Left ventricle myocardium inferior (tissue), 1 donor: ENCODE data around the gene B3GALT6. TPM values are rescaled to one million over a fixed set of nuclear protein-coding genes. Genes with fewer than 3 reads are reported as not detected.

Experiments used
- DNase-seq: peaks from one replicate; pipeline ENCODE4 v3.0.0-alpha.2; 2020
- H3K27ac ChIP-seq: fragments of 200-600 bp; replicated peaks from 2 replicates; pipeline ENCODE4 v1.8.0; 2021
- H3K27me3 ChIP-seq: fragments of 200-600 bp; 2 replicates; pipeline ENCODE4 v1.8.0; 2021; ENCODE audit warnings: low read depth
- H3K36me3 ChIP-seq: fragments of 200-600 bp; 2 replicates; pipeline ENCODE4 v1.8.0; 2021
- H3K4me1 ChIP-seq: fragments of 200-600 bp; 2 replicates; pipeline ENCODE4 v1.8.0; 2021
- H3K4me3 ChIP-seq: fragments of 200-600 bp; 2 replicates; pipeline ENCODE4 v1.8.0; 2021; ENCODE audit warnings: mild to moderate bottlenecking, moderate library complexity
- H3K9me3 ChIP-seq: fragments of 200-600 bp; replicated peaks from 2 replicates; pipeline ENCODE4 v1.8.0; 2021
- intact Hi-C: fragments of 100-400 bp; cut with micrococcal nuclease; formaldehyde crosslinking; loops from one replicate; pipeline ENCODE4 v1.11.0; 2022
- total RNA-seq: library from RNA; stranded (reverse); fragmentation: NEBNext Ultra II Directional; extraction: Animal tissue kit (Norgen Biotek cat#: 25700); gene quantifications from one replicate; pipeline ENCODE4 v1.2.1, GENCODE V29; 2021
- TF ChIP-seq, protein P1 (sequence below): fragments of 200-600 bp; IDR thresholded peaks from 2 replicates; pipeline ENCODE4 v1.8.0; 2021; ENCODE audit warnings: antibody characterized with exemption, mild to moderate bottlenecking, borderline replicate concordance
- donor health status: DM: no; HTN: yes; CAD: no; lungs with severe emphysema.

B3GALT6 gene
- total RNA-seq, 1 donor from 2014 or later, result 7.9 TPM

DNA sequence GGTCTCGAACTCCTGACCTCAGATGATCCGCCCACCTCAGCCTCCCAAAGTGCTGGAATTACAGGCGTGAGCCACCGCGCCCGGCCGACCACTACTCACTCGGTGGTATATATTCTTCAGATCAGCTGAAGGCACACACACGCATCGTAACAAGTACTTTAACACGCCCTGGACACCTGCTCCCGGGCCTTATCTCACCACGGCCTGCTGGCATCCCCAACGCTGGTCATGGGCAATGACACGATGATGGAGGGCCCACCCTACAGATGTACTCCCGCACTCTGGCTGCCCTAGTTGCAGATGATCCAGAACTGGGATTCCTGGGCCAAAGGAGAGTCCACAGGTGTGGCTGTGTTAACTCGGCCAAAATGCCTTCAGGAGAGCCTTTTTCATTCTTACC lies 30.0 kb downstream of the B3GALT6 start:
- TF ChIP-seq, protein P1, sequence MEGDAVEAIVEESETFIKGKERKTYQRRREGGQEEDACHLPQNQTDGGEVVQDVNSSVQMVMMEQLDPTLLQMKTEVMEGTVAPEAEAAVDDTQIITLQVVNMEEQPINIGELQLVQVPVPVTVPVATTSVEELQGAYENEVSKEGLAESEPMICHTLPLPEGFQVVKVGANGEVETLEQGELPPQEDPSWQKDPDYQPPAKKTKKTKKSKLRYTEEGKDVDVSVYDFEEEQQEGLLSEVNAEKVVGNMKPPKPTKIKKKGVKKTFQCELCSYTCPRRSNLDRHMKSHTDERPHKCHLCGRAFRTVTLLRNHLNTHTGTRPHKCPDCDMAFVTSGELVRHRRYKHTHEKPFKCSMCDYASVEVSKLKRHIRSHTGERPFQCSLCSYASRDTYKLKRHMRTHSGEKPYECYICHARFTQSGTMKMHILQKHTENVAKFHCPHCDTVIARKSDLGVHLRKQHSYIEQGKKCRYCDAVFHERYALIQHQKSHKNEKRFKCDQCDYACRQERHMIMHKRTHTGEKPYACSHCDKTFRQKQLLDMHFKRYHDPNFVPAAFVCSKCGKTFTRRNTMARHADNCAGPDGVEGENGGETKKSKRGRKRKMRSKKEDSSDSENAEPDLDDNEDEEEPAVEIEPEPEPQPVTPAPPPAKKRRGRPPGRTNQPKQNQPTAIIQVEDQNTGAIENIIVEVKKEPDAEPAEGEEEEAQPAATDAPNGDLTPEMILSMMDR, result no peak
- DNase-seq, result no peak
- Histone ChIP-seq H3K36me3 (peaks cover 70% of the 10 kb centered on the region), H3K27me3 (no peaks in the 10 kb centered on the region), H3K27ac (no peak overlapping the region), H3K9me3 (no peaks in the 10 kb centered on the region), H3K4me1 (peaks cover 51% of the 10 kb centered on the region), H3K4me3 (no peak overlapping the region)
- intact Hi-C loops, result no loop called here

DNA sequence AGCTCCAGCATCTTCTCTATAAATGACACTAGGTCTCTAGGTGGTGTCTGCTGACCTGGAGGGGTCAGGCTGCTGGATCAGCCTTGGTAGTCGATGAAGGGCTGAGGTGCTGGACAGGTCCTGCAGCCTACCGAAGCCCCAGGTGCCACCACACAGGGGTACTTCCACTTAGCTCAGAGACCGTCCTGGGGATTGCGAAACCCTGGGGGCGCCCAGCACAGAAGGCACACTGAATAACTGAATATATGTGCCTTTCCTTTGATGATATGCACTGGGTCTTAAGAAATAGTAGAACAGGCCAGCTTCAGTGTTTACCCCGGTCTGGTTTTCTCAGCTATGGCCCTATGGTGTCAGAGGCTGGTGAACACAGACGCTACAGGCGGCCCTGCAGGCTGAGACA lies 30.7 kb downstream of the B3GALT6 start:
- H3K4me3 ChIP-seq, result no peak overlapping the region
- no peak for DNase-seq
- intact Hi-C loops, result no loop called here
- peaks cover 77% of the 10 kb centered on the region for H3K36me3 ChIP-seq
- peaks cover 51% of the 10 kb centered on the region for H3K4me1 ChIP-seq
- H3K27ac ChIP-seq, result no peak overlapping the region
- H3K27me3 ChIP-seq, result no peaks in the 10 kb centered on the region
- TF ChIP-seq, protein P1, result no peak
- no peaks in the 10 kb centered on the region for H3K9me3 ChIP-seq

DNA sequence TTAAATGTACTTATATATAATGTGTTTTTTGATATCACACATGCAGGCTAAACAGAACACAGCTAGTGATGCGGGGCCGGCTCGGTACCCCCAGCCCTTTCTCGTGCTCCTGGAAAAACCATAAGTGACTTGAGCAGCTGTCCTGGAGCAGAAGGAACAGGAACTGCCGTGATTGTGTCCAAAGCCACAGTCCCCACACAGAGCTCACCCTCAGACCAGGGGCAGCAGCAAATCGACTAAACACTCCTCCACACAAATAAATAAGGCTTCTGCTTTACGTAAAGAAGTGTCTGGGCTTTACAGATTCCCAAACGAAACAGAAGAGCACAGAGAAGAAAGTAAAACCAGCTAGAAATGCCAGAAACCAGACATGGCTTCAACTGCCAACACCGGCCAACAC lies 32.0 kb downstream of the B3GALT6 start:
- peaks cover 42% of the 10 kb centered on the region for H3K4me1 ChIP-seq
- H3K27me3 ChIP-seq, result no peaks in the 10 kb centered on the region
- peaks cover 81% of the 10 kb centered on the region for H3K36me3 ChIP-seq
- H3K9me3 ChIP-seq, result no peaks in the 10 kb centered on the region
- H3K27ac ChIP-seq, result no peak overlapping the region
- H3K4me3 ChIP-seq, result no peak overlapping the region
- intact Hi-C loops, result no loop called here
- DNase-seq, result no peak
- TF ChIP-seq, protein P1, result no peak

DNA sequence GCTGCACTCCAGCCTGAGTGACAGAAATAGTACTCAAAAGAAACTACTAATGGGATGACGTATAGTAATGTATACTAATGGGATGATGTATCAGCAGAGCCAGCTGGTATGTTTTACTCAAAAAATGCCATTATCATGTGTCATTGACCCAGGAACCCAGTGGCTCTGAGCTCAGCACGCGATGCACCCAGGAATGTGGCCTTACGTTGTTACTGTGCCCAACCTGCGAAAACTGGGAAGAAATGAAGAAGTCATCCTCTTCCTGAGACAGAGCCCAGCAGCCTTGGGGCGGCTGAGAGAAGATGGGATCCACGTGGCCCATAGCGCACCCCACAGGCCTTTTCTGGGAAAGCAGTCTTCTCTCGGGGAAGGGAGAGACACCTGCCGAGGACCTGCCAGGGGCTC lies 32.8 kb downstream of the B3GALT6 start:
- no peaks in the 10 kb centered on the region for H3K9me3 ChIP-seq
- intact Hi-C loops, result no loop called here
- H3K4me3 ChIP-seq, result no peak overlapping the region
- H3K4me1 ChIP-seq, result peaks cover 41% of the 10 kb centered on the region
- no peak for DNase-seq
- peaks cover 76% of the 10 kb centered on the region for H3K36me3 ChIP-seq
- no peaks in the 10 kb centered on the region for H3K27me3 ChIP-seq
- no peak overlapping the region for H3K27ac ChIP-seq
- TF ChIP-seq, protein P1, result no peak

DNA sequence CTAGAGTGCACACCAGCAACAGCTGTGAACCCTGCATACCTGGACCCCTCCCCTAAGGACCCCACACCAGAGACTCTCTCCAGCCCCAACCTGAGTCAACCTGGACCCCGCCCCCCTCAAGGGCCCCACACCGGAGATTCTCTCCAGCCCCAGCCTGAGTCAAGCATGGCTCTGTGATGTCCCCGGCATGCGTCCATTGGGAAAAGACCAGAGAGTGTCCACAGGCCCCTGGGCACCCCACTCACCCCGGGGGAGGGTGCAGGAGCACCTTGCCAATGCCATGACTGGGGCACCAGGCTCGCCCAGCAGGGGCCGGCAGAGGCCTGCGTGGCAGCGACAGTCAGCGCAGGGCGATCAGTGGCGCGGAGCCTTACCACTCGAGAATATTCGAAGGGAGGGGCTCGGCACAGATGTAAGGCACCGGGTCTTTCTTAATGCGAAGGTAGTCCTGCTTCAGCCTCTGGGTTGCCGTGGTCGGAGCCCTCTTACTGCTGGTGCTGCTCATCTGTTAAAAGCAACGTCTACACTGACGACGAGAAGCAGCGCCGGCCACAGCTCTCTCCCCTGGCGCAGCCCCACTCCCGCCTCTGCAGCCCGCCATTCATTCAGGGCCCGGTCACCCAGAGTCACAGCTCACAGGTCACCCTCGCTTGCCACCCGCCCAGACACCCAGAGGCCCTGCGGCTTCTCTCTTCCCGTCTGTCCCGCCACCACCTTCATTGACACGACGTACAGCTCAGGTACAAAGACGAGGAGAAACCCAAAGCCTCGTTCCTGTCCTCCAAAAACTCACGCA lies 35.6 kb downstream of the B3GALT6 start:
- H3K36me3 ChIP-seq, result peaks cover 70% of the 10 kb centered on the region
- no peak for DNase-seq
- H3K27me3 ChIP-seq, result no peaks in the 10 kb centered on the region
- TF ChIP-seq, protein P1, result no peak
- no peak overlapping the region for H3K4me3 ChIP-seq
- no peaks in the 10 kb centered on the region for H3K9me3 ChIP-seq
- no peak overlapping the region for H3K27ac ChIP-seq
- intact Hi-C loops, result no loop called here
- peaks cover 41% of the 10 kb centered on the region for H3K4me1 ChIP-seq
